HG02938 (cell line): ENCODE results near the gene TBCD.

Experiments used
- ATAC-seq: cut with Tn5 transposase; IDR thresholded peaks from one replicate; pipeline ENCODE4 v1.9.1; 2021; ENCODE audit warnings: mild to moderate bottlenecking, moderate library complexity; ENCODE audit not compliant: unreplicated experiment

Gene TBCD

DNA sequence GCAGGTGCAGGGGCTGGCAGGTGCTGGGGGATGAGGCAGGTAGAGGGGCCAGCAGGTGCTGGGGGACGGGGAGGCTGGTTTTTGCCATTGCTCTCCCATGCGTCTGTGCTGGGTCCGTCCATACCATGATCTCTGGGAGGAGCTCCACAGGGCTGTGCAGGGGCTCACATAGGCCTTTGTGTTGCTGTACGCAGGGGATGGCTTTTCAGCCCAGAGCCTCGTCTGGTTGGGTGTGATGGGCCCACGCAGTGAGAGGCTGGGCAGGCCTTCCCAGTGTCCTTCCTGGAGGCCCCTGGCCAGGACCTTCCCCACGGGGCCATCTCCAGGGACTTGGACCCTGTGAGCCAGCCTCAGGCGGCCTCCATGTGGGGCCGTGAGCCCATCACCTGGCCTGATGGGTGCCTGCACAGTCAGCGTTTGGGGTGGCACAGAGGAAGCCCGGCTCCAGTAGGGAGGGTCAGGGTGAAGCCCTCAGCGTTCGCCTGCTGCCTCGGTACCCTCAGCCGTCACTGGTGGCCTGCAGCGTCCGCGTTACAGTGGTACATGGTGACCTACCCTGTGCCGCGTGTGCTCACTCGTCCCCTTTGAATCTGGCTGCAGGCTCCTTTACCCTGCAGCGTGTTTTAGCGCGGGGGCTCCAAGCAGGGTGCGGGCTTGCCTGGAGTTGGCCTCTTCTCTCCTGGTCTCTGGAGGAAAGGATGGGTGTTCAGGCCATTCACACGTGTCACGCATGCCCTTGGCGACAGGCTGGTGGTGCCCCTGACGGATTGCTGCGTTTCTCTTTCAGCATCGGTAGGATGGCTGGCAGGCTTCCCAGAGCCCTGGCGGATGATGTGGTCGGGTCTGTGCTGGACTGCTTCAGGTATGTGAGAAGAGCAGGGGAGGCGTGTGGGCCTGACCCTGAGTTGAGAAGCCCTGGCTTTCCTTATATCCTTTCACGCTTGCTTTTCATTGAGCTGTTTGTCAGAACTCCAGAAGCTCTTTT is 57.3 kb downstream of the TBCD start:
- no peak for ATAC-seq

- no peak for ATAC-seq
These were observed 59.0 kb downstream of the TBCD start for GRCh38 chr17:82810644-82811430.

DNA sequence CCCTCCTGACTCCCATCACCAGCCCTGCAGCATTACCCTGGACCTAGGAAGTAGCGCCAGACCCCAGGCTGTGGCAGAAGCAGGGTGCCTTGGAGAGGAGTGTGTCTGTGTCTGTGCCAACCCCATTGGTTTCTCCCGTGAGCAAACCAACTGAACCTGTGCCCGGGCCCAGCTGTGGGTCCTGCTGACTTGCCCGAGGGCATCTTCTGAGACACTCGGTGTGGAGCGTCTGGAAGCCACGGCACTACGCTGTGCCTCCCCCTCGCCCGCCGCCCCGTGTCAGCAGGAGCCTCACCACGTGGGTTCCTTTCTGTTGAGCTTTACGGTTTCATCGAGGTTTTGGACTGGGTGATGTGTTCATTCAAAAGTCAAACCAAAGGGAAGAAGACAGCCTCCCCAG is 60.2 kb downstream of the TBCD start:
- no peak for ATAC-seq

- ATAC-seq = no peak
These were observed 60.7 kb downstream of the TBCD start for GRCh38 chr17:82812601-82813000.

DNA sequence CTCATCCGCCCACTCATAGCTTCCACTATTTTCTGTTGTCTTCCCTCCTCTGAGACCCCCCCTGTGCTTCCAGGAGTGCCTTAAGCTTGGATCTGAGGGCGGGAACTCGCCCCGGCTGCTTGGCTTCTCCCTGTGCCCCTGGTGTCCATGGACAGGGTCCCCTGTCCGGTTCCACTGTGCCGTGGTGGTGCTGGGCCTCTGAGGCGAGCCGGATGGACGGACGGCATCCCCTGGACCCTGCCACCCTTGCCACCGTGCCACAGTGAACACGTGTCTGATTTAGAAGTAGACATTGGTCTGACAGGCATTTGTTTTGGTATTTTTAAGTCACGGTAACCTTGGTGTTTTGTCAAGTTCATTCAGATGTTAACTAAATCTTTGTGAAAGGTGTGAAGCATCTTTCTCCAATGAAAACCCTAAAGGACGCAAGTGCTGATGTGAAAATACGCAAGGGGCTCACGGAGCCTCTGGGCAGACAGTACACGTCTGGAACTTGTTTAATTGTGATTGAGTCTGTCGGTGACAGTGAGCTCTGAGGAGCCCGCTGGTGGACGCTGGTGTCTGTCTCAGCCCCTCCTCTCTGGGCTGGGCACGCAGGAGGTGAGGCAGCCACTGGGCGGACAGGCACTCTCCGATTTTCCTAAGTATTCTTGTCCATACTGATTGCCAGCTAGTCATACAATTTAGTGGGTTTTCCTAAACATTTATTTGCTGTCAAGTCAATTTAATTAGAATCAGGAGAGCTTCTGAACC is 61.6 kb downstream of the TBCD start:
- no peak for ATAC-seq

- no peak for ATAC-seq
These were observed 63.0 kb downstream of the TBCD start for GRCh38 chr17:82814834-82815233.

DNA sequence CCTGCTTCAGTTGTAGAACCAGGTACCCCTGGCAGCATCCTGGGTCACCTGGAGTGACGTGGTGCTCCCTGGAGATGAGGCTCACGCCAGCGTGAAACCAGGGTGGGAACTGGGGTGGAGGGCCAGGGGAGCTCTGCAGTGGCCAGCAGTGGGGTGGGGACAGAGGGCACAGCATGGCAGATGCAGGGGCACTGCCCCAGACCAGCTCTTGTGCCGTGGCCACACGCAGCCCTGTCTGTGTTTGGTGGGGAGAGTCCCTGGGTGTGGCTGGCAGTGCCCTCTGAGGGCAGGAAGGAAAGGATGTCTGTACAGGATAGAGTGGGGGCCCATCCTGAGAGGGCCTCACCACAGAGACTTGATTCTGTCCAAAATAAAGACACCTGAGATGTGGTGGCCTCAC is 63.5 kb downstream of the TBCD start:
- ATAC-seq = no peak

- no peak for ATAC-seq
These were observed 64.0 kb downstream of the TBCD start for GRCh38 chr17:82815790-82816305.

DNA sequence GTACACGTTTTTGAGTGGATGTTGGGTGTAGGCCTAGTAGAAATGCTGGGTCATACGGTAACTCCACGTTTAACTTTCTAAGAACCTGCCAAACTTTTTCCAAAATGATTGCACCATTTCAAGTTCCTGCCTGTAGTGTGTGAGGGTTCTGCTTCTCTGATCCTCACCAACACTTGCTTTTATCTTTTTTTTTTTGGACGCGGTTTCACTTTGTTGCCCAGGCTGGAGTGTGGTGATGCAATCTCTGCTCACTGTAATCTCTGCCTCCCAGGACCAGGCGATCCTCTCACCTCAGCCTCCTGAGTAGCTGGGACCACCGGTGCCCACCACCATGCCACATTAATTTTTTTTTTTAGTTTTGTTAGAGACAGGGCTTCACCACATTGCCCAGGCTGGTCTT is 64.5 kb downstream of the TBCD start:
- no peak for ATAC-seq

DNA sequence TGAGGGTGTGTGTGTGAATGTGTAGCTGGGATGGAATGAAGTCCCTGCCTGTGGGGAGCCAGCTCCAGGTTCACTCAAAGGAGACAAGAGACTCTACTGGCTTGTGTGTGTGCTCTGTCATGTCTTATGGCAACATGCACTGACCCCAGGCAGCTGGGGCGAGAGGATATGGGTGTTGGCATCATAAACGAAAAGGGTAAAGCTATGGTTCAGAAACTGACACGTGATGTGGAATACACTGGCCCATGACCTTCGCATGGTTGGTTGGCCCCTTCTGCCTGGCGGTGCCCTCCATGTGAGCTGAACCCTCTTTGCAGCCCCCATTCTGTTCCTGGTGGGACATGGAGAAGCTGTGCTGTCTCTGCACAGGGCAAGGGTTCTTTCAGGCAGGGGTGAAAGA is 66.1 kb downstream of the TBCD start:
- ATAC-seq = no peak

DNA sequence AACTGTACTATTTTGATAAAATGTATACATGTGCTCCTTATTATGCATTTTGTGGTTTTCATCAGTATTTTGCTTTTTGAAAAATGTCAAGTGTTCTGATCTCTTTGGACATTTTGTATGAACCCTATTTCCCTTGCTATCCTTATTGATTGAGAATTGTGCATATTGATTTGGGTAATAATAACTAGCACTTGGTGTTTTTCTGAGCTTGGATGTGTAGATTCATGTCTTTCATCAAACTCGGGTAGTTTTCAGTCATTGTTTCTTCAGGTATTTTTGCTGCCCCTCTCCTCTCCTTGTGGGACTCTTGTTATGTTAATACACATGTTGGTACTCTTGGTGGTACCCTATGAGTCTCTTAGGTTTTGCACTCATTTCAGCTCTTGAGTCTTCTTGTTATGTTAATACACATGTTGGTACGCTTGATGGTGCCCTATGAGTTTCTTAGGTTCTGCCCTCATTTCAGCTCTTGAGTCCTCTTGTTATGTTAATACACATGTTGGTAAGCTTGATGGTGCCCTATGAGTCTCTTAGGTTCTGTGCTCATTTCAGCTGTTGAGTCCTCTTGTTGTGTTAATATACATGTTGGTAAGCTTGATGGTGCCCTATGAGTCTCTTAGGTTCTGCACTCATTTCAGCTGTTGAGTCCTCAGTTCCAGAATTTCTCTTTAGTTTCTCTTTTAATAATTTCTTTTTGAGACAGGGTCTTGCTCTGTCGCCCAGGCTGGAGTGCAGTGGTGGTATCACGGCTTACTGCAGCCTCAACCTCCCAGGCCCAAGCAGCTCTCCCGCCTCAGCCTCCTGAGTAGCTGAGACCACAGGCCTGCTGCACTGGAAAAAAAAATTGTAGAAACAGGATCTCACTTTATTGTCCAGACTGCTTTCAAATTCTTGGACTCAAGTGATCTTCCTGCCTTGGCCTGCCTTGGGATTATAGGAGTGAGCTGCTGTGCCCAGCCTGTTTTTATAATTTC is 68.7 kb downstream of the TBCD start:
- no peak for ATAC-seq

DNA sequence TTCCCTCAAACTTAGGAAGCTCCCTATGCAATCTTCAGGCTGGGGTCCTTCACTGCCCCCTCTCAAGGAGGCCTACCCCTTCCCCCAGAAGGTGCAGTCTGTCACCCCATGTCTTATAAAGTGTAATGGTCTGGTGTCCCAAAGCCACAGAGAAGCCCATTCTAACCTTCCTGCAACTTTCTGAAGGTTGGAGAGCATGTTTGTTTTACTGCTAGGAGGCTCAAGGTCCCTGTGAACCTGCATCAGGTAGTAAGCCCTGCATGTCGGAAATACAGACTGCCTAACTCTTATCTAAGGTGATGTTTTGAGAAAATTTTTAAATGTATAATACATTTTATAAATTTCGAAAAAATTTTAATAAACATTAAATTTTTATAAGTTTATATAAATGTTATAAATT is 69.7 kb downstream of the TBCD start:
- no peak for ATAC-seq

GRCh38 chr17:82822281-82822680 is 70.4 kb downstream of the TBCD start:
- no peak for ATAC-seq

GRCh38 chr17:82823004-82823403 is 71.1 kb downstream of the TBCD start:
- ATAC-seq = no peak

GRCh38 chr17:82825540-82826124 is 73.8 kb downstream of the TBCD start:
- ATAC-seq = no peak

GRCh38 chr17:82826211-82826610 is 74.3 kb downstream of the TBCD start:
- ATAC-seq = no peak

- no peak for ATAC-seq
These were observed 75.1 kb downstream of the TBCD start for GRCh38 chr17:82826956-82827355.

DNA sequence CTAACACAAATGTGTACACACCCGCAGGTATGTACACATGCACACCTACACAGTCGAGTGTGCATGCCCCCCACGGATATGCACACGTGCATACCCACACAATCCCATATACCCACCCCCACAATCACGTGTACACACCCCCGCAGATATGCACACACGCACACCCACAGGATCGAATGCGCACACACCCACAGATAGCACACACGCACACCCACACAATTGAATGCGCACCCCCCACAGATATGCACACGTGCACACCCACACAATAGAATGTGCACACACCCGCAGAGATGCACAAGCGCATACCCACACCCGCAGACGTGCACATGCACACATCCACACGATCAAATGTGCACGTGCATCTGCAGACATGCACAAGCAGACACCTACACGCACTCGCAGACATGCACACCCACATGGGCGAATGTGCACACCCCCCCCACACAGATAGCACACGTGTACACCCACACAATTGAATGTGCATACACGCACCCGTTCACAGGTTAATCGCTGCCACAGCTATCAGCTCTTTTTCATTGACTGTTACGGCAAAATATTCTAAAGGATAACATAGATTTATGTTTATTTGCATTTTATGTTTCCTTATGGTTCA is 77.1 kb downstream of the TBCD start:
- ATAC-seq = no peak

GRCh38 chr17:82830249-82830661 is 78.4 kb downstream of the TBCD start:
- ATAC-seq = no peak
